Caco-2 (cell line): ENCODE data around the gene CBARP. TPM values are rescaled to one million over a fixed set of nuclear protein-coding genes. Genes with fewer than 3 reads are reported as not detected.

ENCODE experiments used
- BruUV-seq: library from RNA; stranded (reverse); fragments of 400-500 nt; replicated peaks from 2 replicates; lab custom pipeline; 2021; lab: Mats Ljungman, UMichigan
- CTCF ChIA-PET: fragments of 300-600 bp; sonication (Branson Sonifier 250); formaldehyde crosslinking; loops from one replicate; lab custom pipeline; 2022; ENCODE audit warnings: antibody characterized with exemption; lab: Charles Lee
- POLR2A ChIA-PET: fragments of 300-600 bp; sonication (Branson Sonifier 250); formaldehyde crosslinking; loops from one replicate; lab custom pipeline; 2022; ENCODE audit warnings: antibody characterized with exemption; lab: Charles Lee
- DNase-seq, 2 experiments: peaks; one replicate each; pipeline versions ENCODE4 v3.0.0 to v3.0.0-alpha.2; 2020 to 2022
- H3K27me3 ChIP-seq: replicated peaks from 2 replicates; pipeline ENCODE4 v1.6.0; 2011; ENCODE audit warnings: low read length; ENCODE audit not compliant: control insufficient read depth, insufficient read depth
- H3K36me3 ChIP-seq: 2 replicates; pipeline ENCODE4 v1.5.1; 2011; ENCODE audit warnings: low read length; ENCODE audit not compliant: control insufficient read depth, insufficient read depth
- H3K4me1 ChIP-seq: fragments of 250-450 bp; sonication (Bioruptor Pico); 2 replicates; pipeline ENCODE4 v1.5.1; 2020; ENCODE audit warnings: mild to moderate bottlenecking
- H3K4me3 ChIP-seq: 2 replicates; pipeline ENCODE4 v1.5.1; 2011; ENCODE audit warnings: low read depth, mild to moderate bottlenecking, control low read depth, low read length
- H3K9me3 ChIP-seq: fragments of 250-450 bp; sonication (Bioruptor Pico); 2 replicates; pipeline ENCODE4 v1.5.1; 2020; ENCODE audit warnings: mild to moderate bottlenecking, moderate library complexity
- H3K27ac Mint-ChIP-seq: one replicate; pipeline ENCODE4 v1.8.0; 2022; ENCODE audit warnings: mixed read lengths; ENCODE audit not compliant: unreplicated experiment
- H3K27me3 Mint-ChIP-seq: one replicate; pipeline ENCODE4 v1.8.0; 2022; ENCODE audit warnings: mixed read lengths; ENCODE audit not compliant: insufficient read depth, unreplicated experiment
- H3K36me3 Mint-ChIP-seq: one replicate; pipeline ENCODE4 v1.8.0; 2022; ENCODE audit warnings: mild to moderate bottlenecking, mixed read lengths; ENCODE audit not compliant: insufficient read depth, unreplicated experiment
- H3K4me1 Mint-ChIP-seq: one replicate; pipeline ENCODE4 v1.8.0; 2022; ENCODE audit warnings: low read depth, mixed read lengths; ENCODE audit not compliant: unreplicated experiment
- H3K4me3 Mint-ChIP-seq: one replicate; pipeline ENCODE4 v1.8.0; 2022; ENCODE audit warnings: mild to moderate bottlenecking, moderate library complexity, mixed read lengths; ENCODE audit not compliant: unreplicated experiment
- H3K9me3 Mint-ChIP-seq: one replicate; pipeline ENCODE4 v1.8.0; 2022; ENCODE audit warnings: mixed read lengths; ENCODE audit not compliant: unreplicated experiment
- intact Hi-C: fragments of 100-400 bp; cut with micrococcal nuclease; formaldehyde crosslinking; loops from one replicate; pipeline ENCODE4 v1.10.0; 2022; ENCODE audit not compliant: unreplicated experiment
- total RNA-seq: library from RNA; stranded (reverse); gene quantifications from 2 replicates; pipeline ENCODE4 v1.2.3, GENCODE V29; 2022
- TF ChIP-seq, protein P1 (sequence below), 2 experiments: fragments of 200-600 bp in 1 of 2; IDR thresholded peaks; 1 replicate in 1 of 2; 2 replicates in 1 of 2; pipeline versions ENCODE4 v1.5.1 to v1.8.0; 2011 to 2022; ENCODE audit warnings: antibody characterized with exemption in 1 of 2, control low read depth in 1 of 2, inconsistent platforms in 1 of 2, low read depth in 1 of 2, low read length in 1 of 2, mild to moderate bottlenecking in 1 of 2, moderate library complexity in 1 of 2; ENCODE audit not compliant: insufficient read depth in 1 of 2, severe bottlenecking in 1 of 2, unreplicated experiment in 1 of 2

Gene CBARP
- total RNA-seq, 1 experiment from 2014 or later = 7.3 TPM

DNA sequence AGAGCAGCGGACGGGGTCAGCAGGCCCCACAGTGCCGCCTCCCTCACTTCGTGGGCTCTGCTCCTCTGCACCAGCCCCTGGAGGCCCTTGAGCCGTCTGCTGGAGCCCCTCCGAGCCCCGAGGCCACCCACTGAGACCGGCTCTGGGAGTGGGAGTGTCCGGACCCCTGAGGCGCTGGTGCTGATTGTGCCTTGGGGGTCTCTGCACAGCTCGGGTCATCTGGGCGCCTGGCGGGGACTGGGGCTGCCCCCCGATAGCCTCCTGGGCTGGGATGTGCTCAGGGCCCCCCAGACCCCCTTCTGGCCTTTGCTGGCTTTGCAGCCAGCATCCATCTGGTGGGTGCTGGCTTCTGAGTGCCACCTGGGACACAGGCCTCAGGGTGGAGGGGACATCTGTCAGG lies 15.4 kb downstream of the CBARP start:
- no peak for DNase-seq
- no peaks in the 10 kb centered on the region for H3K9me3 ChIP-seq
- H3K4me3 Mint-ChIP-seq = no peak overlapping the region
- TF ChIP-seq, protein P1, sequence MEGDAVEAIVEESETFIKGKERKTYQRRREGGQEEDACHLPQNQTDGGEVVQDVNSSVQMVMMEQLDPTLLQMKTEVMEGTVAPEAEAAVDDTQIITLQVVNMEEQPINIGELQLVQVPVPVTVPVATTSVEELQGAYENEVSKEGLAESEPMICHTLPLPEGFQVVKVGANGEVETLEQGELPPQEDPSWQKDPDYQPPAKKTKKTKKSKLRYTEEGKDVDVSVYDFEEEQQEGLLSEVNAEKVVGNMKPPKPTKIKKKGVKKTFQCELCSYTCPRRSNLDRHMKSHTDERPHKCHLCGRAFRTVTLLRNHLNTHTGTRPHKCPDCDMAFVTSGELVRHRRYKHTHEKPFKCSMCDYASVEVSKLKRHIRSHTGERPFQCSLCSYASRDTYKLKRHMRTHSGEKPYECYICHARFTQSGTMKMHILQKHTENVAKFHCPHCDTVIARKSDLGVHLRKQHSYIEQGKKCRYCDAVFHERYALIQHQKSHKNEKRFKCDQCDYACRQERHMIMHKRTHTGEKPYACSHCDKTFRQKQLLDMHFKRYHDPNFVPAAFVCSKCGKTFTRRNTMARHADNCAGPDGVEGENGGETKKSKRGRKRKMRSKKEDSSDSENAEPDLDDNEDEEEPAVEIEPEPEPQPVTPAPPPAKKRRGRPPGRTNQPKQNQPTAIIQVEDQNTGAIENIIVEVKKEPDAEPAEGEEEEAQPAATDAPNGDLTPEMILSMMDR (IDR thresholded peaks at IDR 0.05; ENCODE audit: insufficient read depth in 1 of 2, low read depth in 1 of 2, low read length in 1 of 2, severe bottlenecking in 1 of 2, unreplicated experiment in 1 of 2) = peak in 1 of 2 experiments; percentile 14
- no peak overlapping the region for H3K4me3 ChIP-seq
- H3K27me3 ChIP-seq = no peaks in the 10 kb centered on the region
- no peaks in the 10 kb centered on the region for H3K4me1 ChIP-seq
- no peaks in the 10 kb centered on the region for H3K4me1 Mint-ChIP-seq
- H3K36me3 ChIP-seq = peaks cover 2% of the 10 kb centered on the region
- ChIA-PET CTCF (interaction anchor here (0.9 to 1.0 kb wide), 2 partner anchors 19 to 124 kb away, joined by 3 read pairs; partner anchors contain the start of gene ATP5F1D), POLR2A (no interaction called here)
- intact Hi-C loops = no loop called here
- H3K27ac Mint-ChIP-seq = no peak overlapping the region
- no peaks in the 10 kb centered on the region for H3K27me3 Mint-ChIP-seq
- peaks cover 24% of the 10 kb centered on the region for H3K36me3 Mint-ChIP-seq
- no peaks in the 10 kb centered on the region for H3K9me3 Mint-ChIP-seq
- BruUV-seq = no TSS peak

DNA sequence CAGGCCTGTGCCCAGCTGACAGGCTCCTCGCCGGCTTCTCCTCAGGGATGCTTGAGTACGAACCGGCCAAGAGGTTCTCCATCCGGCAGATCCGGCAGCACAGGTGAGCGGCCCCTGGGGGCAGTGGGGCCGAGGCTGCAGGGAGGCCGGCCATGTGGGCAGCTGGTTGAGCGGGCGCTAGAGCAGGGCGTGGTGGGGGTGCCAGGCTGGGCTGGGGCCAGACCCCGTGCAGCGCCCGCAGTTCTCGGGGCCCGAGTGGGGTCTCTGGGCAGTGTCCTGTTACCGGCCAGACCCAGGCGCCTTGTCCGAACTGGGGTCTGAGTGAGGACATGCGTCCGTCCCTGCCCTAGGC lies 15.9 kb downstream of the CBARP start:
- POLR2A ChIA-PET = no interaction called here

DNA sequence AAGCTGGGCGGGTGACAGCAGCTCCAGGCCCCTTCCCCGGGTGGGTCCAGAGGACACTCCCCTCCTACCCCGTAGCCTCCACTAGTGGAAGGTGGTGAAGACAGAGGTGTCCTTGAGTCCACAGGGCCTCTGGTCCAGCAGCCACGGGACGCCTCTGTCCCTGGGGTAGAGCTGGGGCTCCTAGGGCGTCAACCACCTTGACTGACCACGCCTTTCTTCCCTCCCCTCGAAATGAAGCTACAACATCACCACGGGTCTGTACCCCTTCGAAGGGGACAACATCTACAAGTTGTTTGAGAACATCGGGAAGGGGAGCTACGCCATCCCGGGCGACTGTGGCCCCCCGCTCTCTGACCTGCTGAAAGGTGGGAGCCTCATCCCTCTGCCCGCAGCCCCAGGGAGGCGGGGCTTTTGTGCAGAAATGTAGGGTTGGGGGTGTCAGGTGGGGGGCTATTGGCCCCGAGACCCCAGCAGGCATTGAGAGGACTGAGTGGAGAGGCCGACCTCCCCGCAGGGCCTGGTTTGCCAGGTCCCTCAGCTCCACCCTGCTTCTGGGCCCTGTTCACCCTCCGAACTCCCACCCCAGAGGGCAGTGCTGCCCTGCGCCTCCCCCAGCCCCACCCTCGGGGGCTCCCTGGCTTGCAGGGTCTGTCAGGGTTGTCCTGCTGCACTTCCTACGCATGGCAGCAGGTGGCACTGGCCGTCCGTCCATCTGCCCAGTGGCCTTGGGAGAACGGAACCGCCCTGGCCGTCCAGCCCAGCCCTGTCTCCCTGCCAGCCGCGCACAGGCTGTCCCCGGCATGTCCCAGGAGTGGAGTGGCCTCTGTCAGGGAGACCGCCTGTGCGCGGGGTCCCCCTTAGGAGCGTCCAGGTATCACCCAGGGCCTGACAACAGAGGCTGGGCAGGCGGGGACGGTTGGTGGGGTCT lies 16.6 kb downstream of the CBARP start:
- DNase-seq = peak in 1 of 2 experiments; percentile 67

More for the DNA sequence above, 15.9 kb downstream of the CBARP start:
- H3K9me3 Mint-ChIP-seq = no peaks in the 10 kb centered on the region
- no peaks in the 10 kb centered on the region for H3K27me3 Mint-ChIP-seq
- H3K27ac Mint-ChIP-seq = no peak overlapping the region
- Histone ChIP-seq H3K4me1 (no peaks in the 10 kb centered on the region), H3K4me3 (no peak overlapping the region), H3K36me3 (peaks cover 2% of the 10 kb centered on the region), H3K27me3 (no peaks in the 10 kb centered on the region), H3K9me3 (no peaks in the 10 kb centered on the region)
- H3K4me1 Mint-ChIP-seq = no peaks in the 10 kb centered on the region
- peaks cover 20% of the 10 kb centered on the region for H3K36me3 Mint-ChIP-seq
- CTCF ChIA-PET = no interaction called here
- TF ChIP-seq, protein P1 (IDR thresholded peaks at IDR 0.05; ENCODE audit: insufficient read depth in 1 of 2, low read depth in 1 of 2, low read length in 1 of 2, severe bottlenecking in 1 of 2, unreplicated experiment in 1 of 2) = no peak
- intact Hi-C loops = no loop called here
- H3K4me3 Mint-ChIP-seq = no peak overlapping the region
- BruUV-seq = no TSS peak
- DNase-seq = no peak

More for the DNA sequence above, 16.6 kb downstream of the CBARP start:
- no peaks in the 10 kb centered on the region for H3K9me3 ChIP-seq
- TF ChIP-seq, protein P1 (IDR thresholded peaks at IDR 0.05; ENCODE audit: insufficient read depth in 1 of 2, low read depth in 1 of 2, low read length in 1 of 2, severe bottlenecking in 1 of 2, unreplicated experiment in 1 of 2) = peak; percentile 51 to 62
- intact Hi-C loops = no loop called here
- H3K4me3 ChIP-seq = no peak overlapping the region
- no peaks in the 10 kb centered on the region for H3K9me3 Mint-ChIP-seq
- no peak overlapping the region for H3K27ac Mint-ChIP-seq
- CTCF ChIA-PET = no interaction called here
- BruUV-seq = no TSS peak
- no peaks in the 10 kb centered on the region for H3K27me3 ChIP-seq
- H3K27me3 Mint-ChIP-seq = no peaks in the 10 kb centered on the region
- no peaks in the 10 kb centered on the region for H3K4me1 Mint-ChIP-seq
- no peak overlapping the region for H3K4me3 Mint-ChIP-seq
- H3K36me3 ChIP-seq = peaks cover 2% of the 10 kb centered on the region
- H3K4me1 ChIP-seq = no peaks in the 10 kb centered on the region
- peaks cover 17% of the 10 kb centered on the region for H3K36me3 Mint-ChIP-seq
- POLR2A ChIA-PET = no interaction called here
